SK-N-SH (cell line): Measurements from ENCODE around the gene PPP3CA.

ENCODE experiments used
- ELF1 ChIP-seq: IDR thresholded peaks from 2 replicates; pipeline ENCODE4 v1.4.0; 2012
- EP300 ChIP-seq, 2 experiments: IDR thresholded peaks; 2 replicates each; pipeline versions ENCODE4 v1.4.0 to v1.6.1; 2012; ENCODE audit warnings: borderline replicate concordance in 1 of 2, low read depth in 1 of 2, low read length in 1 of 2
- FOSL2 ChIP-seq: IDR thresholded peaks from 2 replicates; pipeline ENCODE4 v1.4.0; 2012; ENCODE audit warnings: low read depth, mild to moderate bottlenecking, moderate library complexity, borderline replicate concordance
- FOXM1 ChIP-seq: IDR thresholded peaks from 2 replicates; pipeline ENCODE4 v1.4.0; 2012; ENCODE audit warnings: low read depth, mild to moderate bottlenecking
- JUND ChIP-seq: IDR thresholded peaks from 2 replicates; pipeline ENCODE4 v1.4.0; 2012
- MAX ChIP-seq: IDR thresholded peaks from 2 replicates; pipeline ENCODE4 v1.4.0; 2012; ENCODE audit warnings: low read depth
- MXI1 ChIP-seq: IDR thresholded peaks from 2 replicates; pipeline ENCODE4 v1.6.1; 2012; ENCODE audit warnings: mild to moderate bottlenecking, low read depth, low read length, improper control_type of control experiment
- POLR2AphosphoS5 ChIP-seq: IDR thresholded peaks from 2 replicates; pipeline ENCODE4 v1.6.1; 2012; ENCODE audit warnings: low read depth, low read length
- RCOR1 ChIP-seq: fragments of 150-350 bp; IDR thresholded peaks from 2 replicates; pipeline ENCODE4 v1.6.1; 2017; ENCODE audit warnings: antibody characterized with exemption, low read length
- SMC3 ChIP-seq: IDR thresholded peaks from 2 replicates; pipeline ENCODE4 v1.6.1; 2012; ENCODE audit warnings: low read depth, low read length, improper control_type of control experiment
- TAF1 ChIP-seq: IDR thresholded peaks from 2 replicates; pipeline ENCODE4 v1.6.1; 2012; ENCODE audit warnings: low read depth, mild to moderate bottlenecking, low read length, moderate library complexity, borderline replicate concordance
- YY1 ChIP-seq: IDR thresholded peaks from 2 replicates; pipeline ENCODE4 v1.4.0; 2012; ENCODE audit warnings: low read depth, mild to moderate bottlenecking
- TF ChIP-seq, protein P1 (sequence below): fragments of 200-600 bp; sonication (generic); IDR thresholded peaks from 2 replicates; pipeline ENCODE4 v1.6.1; 2017; ENCODE audit warnings: antibody characterized with exemption, mild to moderate bottlenecking, moderate library complexity

- TF ChIP-seq EP300 (IDR thresholded peaks at IDR 0.05; ENCODE audit: borderline replicate concordance in 1 of 2, low read depth in 1 of 2, low read length in 1 of 2) (no peak), SMC3 (no peak), ELF1 (no peak), MAX (no peak), MXI1 (no peak), TAF1 (no peak), RCOR1 (no peak), POLR2AphosphoS5 (no peak), JUND (no peak), YY1 (no peak), FOXM1 (no peak), FOSL2 (no peak)
- TF ChIP-seq, protein P1, sequence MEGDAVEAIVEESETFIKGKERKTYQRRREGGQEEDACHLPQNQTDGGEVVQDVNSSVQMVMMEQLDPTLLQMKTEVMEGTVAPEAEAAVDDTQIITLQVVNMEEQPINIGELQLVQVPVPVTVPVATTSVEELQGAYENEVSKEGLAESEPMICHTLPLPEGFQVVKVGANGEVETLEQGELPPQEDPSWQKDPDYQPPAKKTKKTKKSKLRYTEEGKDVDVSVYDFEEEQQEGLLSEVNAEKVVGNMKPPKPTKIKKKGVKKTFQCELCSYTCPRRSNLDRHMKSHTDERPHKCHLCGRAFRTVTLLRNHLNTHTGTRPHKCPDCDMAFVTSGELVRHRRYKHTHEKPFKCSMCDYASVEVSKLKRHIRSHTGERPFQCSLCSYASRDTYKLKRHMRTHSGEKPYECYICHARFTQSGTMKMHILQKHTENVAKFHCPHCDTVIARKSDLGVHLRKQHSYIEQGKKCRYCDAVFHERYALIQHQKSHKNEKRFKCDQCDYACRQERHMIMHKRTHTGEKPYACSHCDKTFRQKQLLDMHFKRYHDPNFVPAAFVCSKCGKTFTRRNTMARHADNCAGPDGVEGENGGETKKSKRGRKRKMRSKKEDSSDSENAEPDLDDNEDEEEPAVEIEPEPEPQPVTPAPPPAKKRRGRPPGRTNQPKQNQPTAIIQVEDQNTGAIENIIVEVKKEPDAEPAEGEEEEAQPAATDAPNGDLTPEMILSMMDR = no peak
Observed at GRCh38 chr4:101128473-101128872, 218.9 kb downstream of the PPP3CA start.
